ENCODE measurements around the gene SNRPA.
"Not testable (repeated sequence)": the region's sequence is repeated elsewhere in the genome, so short reads cannot be mapped to it uniquely, and the experiment has no call there.

SNRPA gene

DNA sequence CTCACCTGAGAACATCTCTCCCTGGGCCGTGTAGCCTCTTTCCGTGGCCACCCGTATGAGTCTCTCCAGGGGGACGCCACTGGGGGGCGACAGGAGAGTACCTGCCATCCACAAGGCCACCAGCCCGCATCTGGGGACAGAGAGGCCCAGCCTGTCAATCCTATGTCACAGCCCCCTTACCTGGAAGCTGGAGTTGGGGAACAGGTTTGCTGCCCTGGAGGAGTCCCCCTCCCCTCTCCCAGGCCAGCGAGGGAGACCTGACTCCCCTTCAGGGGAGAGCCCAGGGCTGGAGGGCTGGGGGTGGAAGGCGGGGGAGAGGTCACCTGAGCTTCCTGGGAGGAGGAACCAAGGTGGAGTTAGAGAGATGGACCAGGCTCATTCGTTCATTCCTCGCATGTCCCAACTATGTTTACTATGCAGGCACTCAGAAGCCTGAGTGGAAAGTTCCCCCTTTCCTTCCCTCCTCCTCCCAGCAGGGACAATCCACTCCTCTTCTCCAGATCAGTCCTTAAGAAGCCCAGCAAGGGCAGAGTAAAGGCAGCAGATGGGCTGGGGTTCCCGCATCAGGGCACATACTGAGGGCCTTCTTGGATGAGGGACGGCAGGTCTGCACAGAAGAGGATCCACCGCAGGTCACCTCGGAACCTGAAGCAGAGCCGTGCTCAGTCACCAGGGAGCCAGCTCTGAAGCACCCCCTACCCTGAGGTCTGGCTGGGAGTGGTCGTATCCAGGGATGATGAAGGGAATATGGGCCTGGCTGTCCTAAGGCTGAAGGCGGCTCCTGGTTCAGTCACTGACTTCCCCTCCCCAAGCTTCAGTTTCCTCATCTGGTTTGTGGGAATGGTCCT, 6.2 kb upstream of the SNRPA start:
- DNase-seq (ENCODE audit: low read depth in 3 of 3) = no peak

DNA sequence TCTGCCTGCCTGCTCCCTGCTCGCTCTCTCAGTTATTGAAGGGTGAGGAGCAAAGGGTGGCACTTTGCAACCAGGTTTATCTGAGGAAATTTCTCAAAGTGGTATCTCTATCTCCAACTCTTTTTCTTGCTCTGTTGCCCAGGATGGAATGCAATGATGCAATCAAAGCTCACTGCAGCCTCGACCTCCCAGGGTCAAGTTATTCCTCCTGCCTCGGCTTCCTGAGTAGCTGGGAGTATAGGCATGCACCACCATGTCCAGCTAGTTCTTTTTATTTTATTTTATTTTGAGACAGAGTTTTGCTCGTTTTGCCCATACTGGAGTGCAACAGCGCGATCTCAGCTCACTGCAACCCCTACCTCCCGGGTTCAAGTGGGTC, 5.6 kb upstream of the SNRPA start:
- DNase-seq (ENCODE audit: low read depth in 3 of 3) = no peak

- no peak for DNase-seq (ENCODE audit: low read depth in 3 of 3)
Measured at GRCh38 chr19:40747536-40747935, 3.5 kb upstream of the SNRPA start.

DNA sequence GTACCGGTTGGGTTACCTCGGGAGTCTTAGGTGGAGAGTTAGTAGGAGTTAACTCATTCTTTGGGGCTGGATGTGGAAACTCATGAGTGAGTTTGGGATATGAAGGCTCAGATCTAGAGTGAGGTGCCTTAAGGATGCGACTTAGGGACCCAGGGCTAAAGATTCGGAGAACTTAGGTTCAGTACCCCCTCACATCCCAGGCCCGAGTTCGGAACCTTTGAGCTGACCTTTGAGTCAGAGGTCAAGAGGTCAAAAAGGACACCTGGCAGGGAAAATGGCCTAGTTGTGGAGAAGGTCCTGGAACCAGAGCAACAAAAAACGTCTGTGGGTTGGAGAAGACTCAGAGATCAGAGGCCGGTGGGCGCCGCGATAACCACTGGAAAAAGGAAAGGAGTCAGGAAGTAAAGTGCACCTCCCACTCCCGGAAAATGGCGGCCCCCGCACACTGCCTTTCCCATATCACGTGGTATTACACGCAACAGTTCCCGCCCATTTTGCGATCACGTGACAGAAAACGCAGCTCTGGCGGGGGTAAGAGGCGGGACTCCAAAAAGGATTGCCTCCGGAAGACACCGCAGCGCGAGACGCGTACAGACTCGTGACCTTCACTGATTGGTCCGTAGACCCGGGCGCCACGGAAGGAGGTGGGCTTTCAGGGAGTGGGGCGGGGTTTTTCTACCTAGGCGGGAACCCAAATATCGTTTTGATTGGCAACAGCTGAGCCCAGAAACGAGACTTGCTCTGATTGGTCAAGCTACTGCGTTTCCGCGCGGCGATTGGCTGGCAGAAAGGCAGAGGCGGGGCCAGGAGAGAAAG, 737 bp upstream of the SNRPA start, which contains the start of gene ACTMAP:
Gene ACTMAP, minus strand, starts transcription at position 420 of the 816 bp plus-strand sequence. CDS start 674 bp downstream, outside the sequence.
- peak; percentile 97 to 99 (median 99) for DNase-seq (ENCODE audit: low read depth in 3 of 3)

DNA sequence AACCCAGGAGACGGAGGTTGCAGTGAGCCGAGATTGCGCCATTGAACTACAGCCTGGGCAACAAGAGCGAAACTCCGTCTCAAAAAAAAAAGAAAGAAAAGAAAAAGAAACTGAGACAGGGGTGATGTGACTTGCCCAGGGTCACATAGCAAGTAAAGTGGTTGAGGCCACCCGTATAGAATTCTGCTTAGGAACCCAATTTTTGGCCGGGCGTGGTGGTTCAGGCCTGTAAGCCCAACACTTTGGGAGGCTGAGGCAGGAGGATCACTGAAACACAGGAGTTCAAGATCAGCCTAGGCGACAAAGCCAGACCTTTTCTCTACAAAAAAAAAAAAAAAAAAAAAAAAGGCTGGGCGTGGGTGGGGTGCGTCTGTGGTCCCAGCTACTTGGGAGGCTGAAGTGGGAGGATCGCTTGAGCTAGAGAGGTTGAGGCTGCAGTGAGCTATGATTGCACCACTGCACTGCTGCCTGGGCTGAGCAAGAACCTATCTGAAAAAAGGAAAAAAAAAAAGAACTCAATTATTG, 1.3 kb downstream of the SNRPA start:
- DNase-seq (ENCODE audit: low read depth in 3 of 3) = no peak

DNA sequence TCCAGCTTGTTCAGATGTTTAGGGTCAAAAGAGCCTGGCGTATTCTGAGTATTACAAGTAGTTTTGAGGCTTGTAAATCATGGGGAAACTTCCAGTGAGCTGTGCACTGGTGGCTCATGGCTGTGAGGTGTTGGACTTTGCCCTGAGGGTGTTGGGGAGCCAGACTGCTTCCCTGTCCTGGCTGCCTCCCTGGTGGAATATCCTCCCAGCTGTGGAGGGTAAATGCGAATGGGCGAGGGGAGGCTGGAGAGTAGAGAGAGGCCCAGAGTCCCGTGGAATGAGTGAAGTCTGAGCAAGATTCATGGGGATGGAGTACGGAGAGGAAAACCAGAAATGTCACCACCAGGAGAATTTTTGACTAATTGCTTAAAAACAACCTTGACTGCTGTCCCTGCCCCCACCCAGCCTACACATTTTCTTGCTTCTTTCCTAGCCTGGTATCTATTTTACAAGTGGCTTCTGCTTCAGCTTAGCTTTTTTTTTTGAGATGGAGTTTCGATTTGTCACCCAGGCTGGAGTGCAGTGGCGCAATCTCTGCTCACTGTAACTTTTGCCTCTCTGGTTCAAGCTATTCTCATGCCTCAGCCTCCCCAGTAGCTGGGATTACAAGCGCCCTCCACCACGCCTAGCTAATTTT, 3.7 kb downstream of the SNRPA start:
- DNase-seq (ENCODE audit: low read depth in 3 of 3) = peak; percentile 42 to 75 (median 57)

- no peak for DNase-seq (ENCODE audit: low read depth in 3 of 3)
Measured at GRCh38 chr19:40755248-40755624, 4.2 kb downstream of the SNRPA start.

GRCh38 chr19:40755791-40756190, 4.8 kb downstream of the SNRPA start:
- no peak for DNase-seq (ENCODE audit: low read depth in 3 of 3)

GRCh38 chr19:40756502-40757110, 5.6 kb downstream of the SNRPA start:
- peak in 1 of 3 experiments; percentile 44 for DNase-seq (ENCODE audit: low read depth in 3 of 3)

DNA sequence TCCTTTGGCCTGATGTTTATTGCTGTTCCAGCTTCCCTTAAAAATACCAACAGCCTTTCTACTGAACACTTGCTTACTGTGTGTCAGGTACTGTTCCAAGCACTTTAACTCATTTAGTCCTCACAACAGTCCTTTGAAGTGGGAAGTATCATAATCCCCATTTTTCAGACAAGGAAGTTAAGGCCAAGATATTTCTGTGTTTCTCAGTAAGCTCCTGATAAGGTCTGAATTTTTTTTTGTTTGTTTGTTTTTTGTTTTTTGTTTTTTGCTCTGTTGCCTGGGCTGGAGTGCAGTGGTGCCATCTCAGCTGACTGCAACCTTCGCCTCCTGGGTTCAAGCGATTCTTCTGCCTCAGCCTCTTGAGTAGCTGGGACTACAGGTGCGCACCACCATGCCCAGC, 7.5 kb downstream of the SNRPA start:
- DNase-seq (ENCODE audit: low read depth in 3 of 3) = no peak

DNA sequence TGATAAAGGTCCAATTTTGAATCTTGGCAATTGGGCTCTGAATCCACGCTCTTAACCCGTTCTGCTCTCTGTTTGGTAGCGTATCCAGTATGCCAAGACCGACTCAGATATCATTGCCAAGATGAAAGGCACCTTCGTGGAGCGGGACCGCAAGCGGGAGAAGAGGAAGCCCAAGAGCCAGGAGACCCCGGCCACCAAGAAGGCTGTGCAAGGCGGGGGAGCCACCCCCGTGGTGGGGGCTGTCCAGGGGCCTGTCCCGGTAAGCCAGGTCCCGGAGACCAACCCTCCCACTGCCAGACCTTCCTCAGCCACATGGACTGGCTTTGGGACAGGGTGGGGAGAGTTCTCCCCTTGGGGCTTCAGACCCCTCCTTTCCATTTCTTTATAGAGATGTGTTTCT, 8.3 kb downstream of the SNRPA start:
- no peak for DNase-seq (ENCODE audit: low read depth in 3 of 3)

- no peak for DNase-seq (ENCODE audit: low read depth in 3 of 3)
Measured at GRCh38 chr19:40762754-40763470, 11.9 kb downstream of the SNRPA start.

- no peak for DNase-seq (ENCODE audit: low read depth in 3 of 3)
Measured at GRCh38 chr19:40763526-40763925, 12.5 kb downstream of the SNRPA start.

DNA sequence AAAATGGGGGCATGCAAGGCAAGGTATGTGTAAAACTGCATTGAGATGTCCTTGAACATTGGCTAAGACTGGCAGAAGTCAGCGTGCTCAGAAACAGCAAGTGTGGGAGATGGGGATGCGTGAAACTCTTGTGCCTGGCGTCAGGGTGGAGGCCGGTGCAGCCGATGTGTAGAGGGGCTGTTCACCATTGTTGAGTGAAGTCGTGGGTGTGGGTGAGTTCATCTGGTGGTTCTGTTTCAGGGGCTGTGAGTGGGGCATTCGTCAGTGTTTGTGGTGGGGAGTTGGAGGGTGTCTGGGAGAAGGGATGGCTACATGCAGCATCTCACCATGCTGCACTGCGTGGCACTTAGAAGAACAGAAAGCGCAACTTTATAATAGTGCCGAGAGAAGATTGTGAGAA, 13.0 kb downstream of the SNRPA start:
- no peak for DNase-seq (ENCODE audit: low read depth in 3 of 3)

- not testable (repeated sequence) for DNase-seq (ENCODE audit: low read depth in 3 of 3)
Measured at GRCh38 chr19:40766385-40766784, 15.4 kb downstream of the SNRPA start.

- no peak for DNase-seq (ENCODE audit: low read depth in 3 of 3)
Measured at GRCh38 chr19:40768869-40769268, 17.9 kb downstream of the SNRPA start.

- not testable (repeated sequence) for DNase-seq (ENCODE audit: low read depth in 3 of 3)
Measured at GRCh38 chr19:40771101-40771862, 20.3 kb downstream of the SNRPA start.

DNA sequence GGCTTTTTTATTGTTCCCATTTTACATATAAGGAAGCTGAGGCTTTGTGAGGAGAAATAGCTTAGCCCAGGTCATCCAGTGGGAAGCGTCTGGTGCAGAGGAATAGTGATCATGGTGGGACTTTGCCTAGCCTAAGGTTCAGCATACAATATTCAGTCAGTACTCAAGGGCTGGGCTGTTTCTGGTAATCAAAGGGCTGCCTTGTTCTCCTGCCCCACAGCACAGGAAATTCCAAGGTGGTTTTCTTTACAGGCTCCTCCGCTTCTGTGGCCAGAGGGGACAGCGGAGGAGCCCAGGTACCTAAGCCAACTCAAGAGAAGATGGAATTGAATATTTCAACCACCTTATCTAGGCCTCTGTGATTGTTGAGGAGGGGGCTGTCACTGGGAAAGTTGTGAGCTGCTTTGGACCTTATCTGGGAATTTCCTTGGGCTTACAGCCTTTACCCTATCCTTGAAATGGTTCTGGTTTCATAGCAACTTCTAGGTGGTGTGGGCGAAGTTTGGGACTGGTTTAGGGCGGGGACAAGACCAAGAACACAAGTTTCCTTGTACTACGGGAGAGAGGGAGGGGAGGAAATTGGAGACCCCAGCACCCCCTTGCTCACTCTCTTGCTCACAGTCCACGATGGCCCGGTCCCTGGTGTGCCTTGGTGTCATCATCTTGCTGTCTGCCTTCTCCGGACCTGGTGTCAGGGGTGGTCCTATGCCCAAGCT, 24.1 kb downstream of the SNRPA start, which contains the start of gene MIA:
Gene MIA, plus strand, starts transcription at position 606 of the 716 bp plus-strand sequence. Its CDS starts 22 bp downstream, at position 628.
- DNase-seq (ENCODE audit: low read depth in 3 of 3) = no peak

DNA sequence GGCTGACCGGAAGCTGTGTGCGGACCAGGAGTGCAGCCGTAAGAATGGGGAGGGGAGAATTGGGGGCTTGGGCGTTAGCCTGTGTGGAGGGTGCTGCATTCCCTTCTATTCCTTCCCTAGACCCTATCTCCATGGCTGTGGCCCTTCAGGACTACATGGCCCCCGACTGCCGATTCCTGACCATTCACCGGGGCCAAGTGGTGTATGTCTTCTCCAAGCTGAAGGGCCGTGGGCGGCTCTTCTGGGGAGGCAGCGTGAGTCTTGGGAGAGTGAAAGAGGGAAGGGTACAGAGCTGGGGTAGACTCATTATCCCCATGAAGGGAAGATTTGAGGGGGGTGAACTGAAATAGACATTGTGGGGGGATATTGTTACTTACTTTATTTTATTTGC, 24.6 kb downstream of the SNRPA start:
- no peak for DNase-seq (ENCODE audit: low read depth in 3 of 3)
